ENCODE data around the gene EDC4. TPM values are rescaled to one million over a fixed set of nuclear protein-coding genes. Genes with fewer than 3 reads are reported as not detected.

The EDC4 gene
- total and polyA plus RNA-seq, 2 of the 13 experiments (the other 11 are each of a cell fraction or from before 2014, with no cell fraction given), result 51.4 to 59.1 TPM

DNA sequence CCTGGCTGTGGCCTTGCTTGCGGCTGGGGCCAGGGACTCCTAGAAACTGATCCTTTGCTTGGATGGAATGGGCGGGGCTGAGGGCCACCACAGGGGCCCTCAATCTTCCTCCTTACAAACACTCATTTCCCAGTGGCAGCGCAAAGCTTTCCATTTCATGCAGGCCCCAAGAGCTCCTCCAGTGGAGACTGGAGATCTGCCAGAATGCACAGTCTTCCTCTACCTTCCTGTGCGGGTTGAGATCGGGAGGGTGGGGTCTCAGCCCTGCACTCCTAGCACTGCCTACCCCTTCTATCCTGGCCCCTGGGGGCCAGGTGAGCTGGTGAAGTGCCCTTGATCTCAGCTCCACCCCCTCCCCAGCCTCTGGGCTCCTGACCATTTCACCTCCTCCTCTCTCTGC is 13.5 kb downstream of the EDC4 start (continued):
- TF ChIP-seq MIER2 (CRISPR knock-in tag; IDR thresholded peaks at IDR 0.05) (no peak), ZNF772 (CRISPR knock-in tag; IDR thresholded peaks at IDR 0.05) (no peak), SRF (IDR thresholded peaks at IDR 0.05; ENCODE audit: low read depth, low read length) (no peak)
- TF ChIP-seq, protein P1, sequence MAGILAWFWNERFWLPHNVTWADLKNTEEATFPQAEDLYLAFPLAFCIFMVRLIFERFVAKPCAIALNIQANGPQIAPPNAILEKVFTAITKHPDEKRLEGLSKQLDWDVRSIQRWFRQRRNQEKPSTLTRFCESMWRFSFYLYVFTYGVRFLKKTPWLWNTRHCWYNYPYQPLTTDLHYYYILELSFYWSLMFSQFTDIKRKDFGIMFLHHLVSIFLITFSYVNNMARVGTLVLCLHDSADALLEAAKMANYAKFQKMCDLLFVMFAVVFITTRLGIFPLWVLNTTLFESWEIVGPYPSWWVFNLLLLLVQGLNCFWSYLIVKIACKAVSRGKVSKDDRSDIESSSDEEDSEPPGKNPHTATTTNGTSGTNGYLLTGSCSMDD (CRISPR knock-in tag; IDR thresholded peaks at IDR 0.05), result no peak

GRCh38 chr16:67888331-67888730 is 15.5 kb downstream of the EDC4 start:
- no peak for ATAC-seq
- Histone ChIP-seq H2AFZ (ENCODE audit: low read length) (no peak overlapping the region), H3K27me3 (ENCODE audit: control insufficient read depth in 1 of 2, insufficient read depth in 2 of 2, low read length in 2 of 2) (no peaks in the 10 kb centered on the region; a peak in 1 of 5 replicates), H3K9me3 (ENCODE audit: low read length) (no peaks in the 10 kb centered on the region), H3K36me3 (replicated peaks in 1 of 2; ENCODE audit: control insufficient read depth in 1 of 2, insufficient read depth in 2 of 2, low read length in 2 of 2) (peaks cover 7 to 21% of the 10 kb centered on the region in 2 experiments), H3K4me3 (replicated peaks in 1 of 3; ENCODE audit: insufficient read depth in 1 of 3, low read depth in 2 of 3, low read length in 3 of 3) (no peak overlapping the region), H3K27ac (ENCODE audit: extremely low read length, insufficient read depth, low read length) (no peak overlapping the region), H3K4me2 (ENCODE audit: low read depth, low read length) (no peak overlapping the region), H4K20me1 (ENCODE audit: insufficient read depth, low read length) (no peaks in the 10 kb centered on the region), H3K4me1 (ENCODE audit: insufficient read depth, low read length) (peaks cover 24% of the 10 kb centered on the region), H3K79me2 (ENCODE audit: insufficient read depth, low read length) (peaks cover 1% of the 10 kb centered on the region), H3K9ac (ENCODE audit: insufficient read depth, low read depth, low read length) (no peak overlapping the region)
- FAIRE-seq, result no peak
- CTCF ChIA-PET (ENCODE audit: low intra/inter-chr PET ratio, low total read pairs), result no interaction called here
- POLR2A ChIA-PET, result interaction anchor here (1.2 kb wide), 1 partner anchor 47 kb away, joined by 4 read pairs; no protein-coding TSS in a partner anchor
- BruUV-seq (replicated peaks), result no TSS peak
- DNase-seq (ENCODE audit: low spot score), result no peak
- intact Hi-C loops (cut with micrococcal nuclease; ENCODE audit: unreplicated experiment), result no loop called here
- in situ Hi-C loops (cut with HindIII; ENCODE audit: extremely low pct_ligation_motif_present, low pct_unique_long_range_greater_than_20kb), result loop anchor here (5.0 to 10.0 kb wide), 2 partner anchors 39 to 156 kb away; no protein-coding TSS in a partner anchor
- WGBS (ENCODE audit: low lambda C conversion rate), result 75% methylated on average over 3 of the region's 3 CpGs
- TF ChIP-seq CC2D1A (CRISPR knock-in tag; IDR thresholded peaks at IDR 0.05) (no peak), FOXK1 (CRISPR knock-in tag; IDR thresholded peaks at IDR 0.05; ENCODE audit: borderline replicate concordance, low read depth) (no peak), ZSCAN30 (CRISPR knock-in tag; IDR thresholded peaks at IDR 0.05) (no peak), RFX3 (CRISPR knock-in tag; IDR thresholded peaks at IDR 0.05) (no peak), RBFOX2 (IDR thresholded peaks at IDR 0.05; ENCODE audit: low read depth, low read length) (no peak), ELF1 (CRISPR knock-in tag; IDR thresholded peaks at IDR 0.05) (no peak), SCMH1 (CRISPR knock-in tag; IDR thresholded peaks at IDR 0.05; ENCODE audit: borderline replicate concordance) (no peak), ZNF670 (CRISPR knock-in tag; IDR thresholded peaks at IDR 0.05; ENCODE audit: borderline replicate concordance) (no peak), WIZ (CRISPR knock-in tag; IDR thresholded peaks at IDR 0.05) (no peak), ZNF572 (CRISPR knock-in tag; IDR thresholded peaks at IDR 0.05) (no peak), ZBTB8A (CRISPR knock-in tag; IDR thresholded peaks at IDR 0.05; ENCODE audit: borderline replicate concordance, low read depth) (no peak), ZNF484 (CRISPR knock-in tag; IDR thresholded peaks at IDR 0.05; ENCODE audit: borderline replicate concordance, low read depth) (no peak), NCOA5 (CRISPR knock-in tag; IDR thresholded peaks at IDR 0.05) (no peak), HMG20B (CRISPR knock-in tag; conservative IDR thresholded peaks at IDR 0.05) (no peak)
- TF ChIP-seq, protein P2, sequence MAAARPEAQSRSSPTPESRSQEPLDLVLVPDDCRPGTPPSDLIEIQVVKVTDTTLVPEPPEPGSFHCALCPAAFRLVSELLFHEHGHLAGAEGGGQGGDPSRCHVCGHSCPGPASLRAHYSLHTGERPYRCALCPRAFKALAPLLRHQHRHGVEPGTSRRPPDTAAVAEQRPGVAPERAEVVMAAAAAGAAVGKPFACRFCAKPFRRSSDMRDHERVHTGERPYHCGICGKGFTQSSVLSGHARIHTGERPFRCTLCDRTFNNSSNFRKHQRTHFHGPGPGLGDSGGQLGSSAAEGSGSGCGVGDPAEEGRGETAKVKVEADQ (CRISPR knock-in tag; IDR thresholded peaks at IDR 0.05; ENCODE audit: borderline replicate concordance), result no peak
- TF ChIP-seq, protein P3, sequence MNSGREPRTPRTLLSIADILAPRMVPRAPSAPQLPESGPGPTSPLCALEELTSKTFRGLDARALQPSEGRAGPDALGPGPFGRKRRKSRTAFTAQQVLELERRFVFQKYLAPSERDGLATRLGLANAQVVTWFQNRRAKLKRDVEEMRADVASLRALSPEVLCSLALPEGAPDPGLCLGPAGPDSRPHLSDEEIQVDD (CRISPR knock-in tag; IDR thresholded peaks at IDR 0.05; ENCODE audit: borderline replicate concordance), result no peak
- TF ChIP-seq, protein P4, sequence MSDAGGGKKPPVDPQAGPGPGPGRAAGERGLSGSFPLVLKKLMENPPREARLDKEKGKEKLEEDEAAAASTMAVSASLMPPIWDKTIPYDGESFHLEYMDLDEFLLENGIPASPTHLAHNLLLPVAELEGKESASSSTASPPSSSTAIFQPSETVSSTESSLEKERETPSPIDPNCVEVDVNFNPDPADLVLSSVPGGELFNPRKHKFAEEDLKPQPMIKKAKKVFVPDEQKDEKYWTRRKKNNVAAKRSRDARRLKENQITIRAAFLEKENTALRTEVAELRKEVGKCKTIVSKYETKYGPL (CRISPR knock-in tag; IDR thresholded peaks at IDR 0.05), result no peak
